HUES64 (cell line): ENCODE results near the gene OR6P1. TPM values are rescaled to one million over a fixed set of nuclear protein-coding genes. Genes with fewer than 3 reads are reported as not detected.

ENCODE experiments used
- H3K27ac ChIP-seq: 2 replicates; pipeline ENCODE4 v1.7.0; 2013; ENCODE audit warnings: low read depth, low read length, inconsistent platforms
- H3K27me3 ChIP-seq: 2 replicates; pipeline ENCODE4 v1.6.1; 2013; ENCODE audit warnings: mild to moderate bottlenecking, low read length; ENCODE audit not compliant: insufficient read depth
- H3K36me3 ChIP-seq: 2 replicates; pipeline ENCODE4 v1.6.1; 2013; ENCODE audit warnings: mild to moderate bottlenecking, low read length; ENCODE audit not compliant: insufficient read depth
- H3K4me1 ChIP-seq: 2 replicates; pipeline ENCODE4 v1.6.1; 2013; ENCODE audit warnings: mild to moderate bottlenecking, low read length, moderate library complexity; ENCODE audit not compliant: insufficient read depth
- H3K4me3 ChIP-seq: 2 replicates; pipeline ENCODE4 v1.5.1; 2013; ENCODE audit warnings: mild to moderate bottlenecking, low read length, moderate library complexity
- H3K9ac ChIP-seq: 2 replicates; pipeline ENCODE4 v1.6.1; 2013; ENCODE audit warnings: mild to moderate bottlenecking, low read depth, low read length
- H3K9me3 ChIP-seq: 2 replicates; pipeline ENCODE4 v1.6.1; 2013; ENCODE audit warnings: low read depth, low read length; ENCODE audit not compliant: insufficient read depth
- whole genome bisulfite sequencing: fragments of 150-250, 120-280 bp; methylation state at CpG from one replicate; pipeline ENCODE4 v1.1.7; 2013; ENCODE audit warnings: missing lambda C conversion rate; 5-methylcytosine and 5-hydroxymethylcytosine counted together
- polyA plus RNA-seq, 2 experiments: library from polyadenylated mRNA; stranded (reverse); fragments of 50-300 nt; gene quantifications; one replicate each; pipeline ENCODE4 v1.2.3, GENCODE V29; 2013

The OR6P1 gene
- not detected for polyA plus RNA-seq (2013, experiment 1 of 2)
- not detected for polyA plus RNA-seq (2013, experiment 2 of 2)

GRCh38 chr1:158570480-158570879, at the start of gene OR6P1:
TSS of gene OR6P1 (minus strand) at chr1:158570580. CDS start at chr1:158563604, 6,976 bp downstream.
- H3K27ac ChIP-seq = no peak within 1 kb of the TSS
- no peaks in the 10 kb centered on the region for H3K36me3 ChIP-seq
- H3K4me3 ChIP-seq = no peak within 1 kb of the TSS
- no peaks in the 10 kb centered on the region for H3K27me3 ChIP-seq
- 86% methylated on average over 3 of the region's 3 CpGs for WGBS
- H3K4me1 ChIP-seq = no peaks in the 10 kb centered on the region
- no peak within 1 kb of the TSS for H3K9ac ChIP-seq
- no peaks in the 10 kb centered on the region for H3K9me3 ChIP-seq

GRCh38 chr1:158613764-158614163, 43.4 kb upstream of the OR6P1 start:
- Histone ChIP-seq H3K36me3 (no peaks in the 10 kb centered on the region), H3K4me1 (no peaks in the 10 kb centered on the region), H3K27me3 (no peaks in the 10 kb centered on the region), H3K9me3 (no peaks in the 10 kb centered on the region), H3K4me3 (no peak overlapping the region), H3K27ac (no peak overlapping the region), H3K9ac (no peak overlapping the region)
- 94% methylated on average over 3 of the region's 3 CpGs for WGBS

- no peak overlapping the region for H3K27ac ChIP-seq
- H3K4me3 ChIP-seq = no peak overlapping the region
- H3K4me1 ChIP-seq = no peaks in the 10 kb centered on the region; the same call in 1 of the 2 replicates
- 84% methylated on average over 3 of the region's 3 CpGs for WGBS
- H3K9me3 ChIP-seq = no peaks in the 10 kb centered on the region
- H3K36me3 ChIP-seq = no peaks in the 10 kb centered on the region
- no peak overlapping the region for H3K9ac ChIP-seq
- H3K27me3 ChIP-seq = no peaks in the 10 kb centered on the region
These were observed 41.5 kb upstream of the OR6P1 start for GRCh38 chr1:158611916-158612315.

- Histone ChIP-seq H3K4me1 (no peaks in the 10 kb centered on the region; the same call in 1 of the 2 replicates), H3K36me3 (no peaks in the 10 kb centered on the region), H3K9ac (no peak overlapping the region), H3K9me3 (no peaks in the 10 kb centered on the region), H3K4me3 (no peak overlapping the region), H3K27me3 (no peaks in the 10 kb centered on the region), H3K27ac (no peak overlapping the region)
- WGBS = 93% methylated on average over 1 of the region's 1 CpG
These were observed 36.9 kb upstream of the OR6P1 start for GRCh38 chr1:158607296-158607695.

- Histone ChIP-seq H3K4me1 (no peaks in the 10 kb centered on the region; the same call in 1 of the 2 replicates), H3K36me3 (no peaks in the 10 kb centered on the region)
- WGBS = 94% methylated on average over 1 of the region's 1 CpG
These were observed 34.6 kb upstream of the OR6P1 start, which contains the start of gene OR10Z1 for GRCh38 chr1:158604968-158605367. TSS of gene OR10Z1 (plus strand) at chr1:158605268. CDS start at chr1:158606439, 1,171 bp downstream.

GRCh38 chr1:158600735-158601134, 30.4 kb upstream of the OR6P1 start:
- Histone ChIP-seq H3K36me3 (no peaks in the 10 kb centered on the region), H3K4me1 (no peaks in the 10 kb centered on the region), H3K27ac (no peak overlapping the region), H3K9ac (no peak overlapping the region), H3K4me3 (no peak overlapping the region), H3K9me3 (peaks cover 4% of the 10 kb centered on the region; the same call in 1 of the 2 replicates), H3K27me3 (no peaks in the 10 kb centered on the region)
- no CpG with 5 or more reads among the region's 2 CpGs for whole genome bisulfite sequencing

More at GRCh38 chr1:158604968-158605367, 34.6 kb upstream of the OR6P1 start, which contains the start of gene OR10Z1:
- Histone ChIP-seq H3K27ac (no peak within 1 kb of the TSS), H3K4me3 (no peak within 1 kb of the TSS), H3K9me3 (no peaks in the 10 kb centered on the region), H3K27me3 (no peaks in the 10 kb centered on the region), H3K9ac (no peak within 1 kb of the TSS)

- no peaks in the 10 kb centered on the region for H3K36me3 ChIP-seq
- no peaks in the 10 kb centered on the region for H3K4me1 ChIP-seq
- H3K4me3 ChIP-seq = no peak overlapping the region
- WGBS = 98% methylated on average over 1 of the region's 1 CpG
- no peaks in the 10 kb centered on the region for H3K27me3 ChIP-seq
- peaks cover 24% of the 10 kb centered on the region for H3K9me3 ChIP-seq
- H3K9ac ChIP-seq = no peak overlapping the region
- H3K27ac ChIP-seq = no peak overlapping the region
These were observed 16.6 kb upstream of the OR6P1 start for GRCh38 chr1:158586942-158587341.

- Histone ChIP-seq H3K4me3 (no peak overlapping the region), H3K9ac (no peak overlapping the region), H3K36me3 (no peaks in the 10 kb centered on the region), H3K27ac (no peak overlapping the region), H3K27me3 (no peaks in the 10 kb centered on the region), H3K4me1 (no peaks in the 10 kb centered on the region), H3K9me3 (peaks cover 24% of the 10 kb centered on the region)
- 85% methylated on average over 1 of the region's 4 CpGs for WGBS
These were observed 13.6 kb upstream of the OR6P1 start for GRCh38 chr1:158583962-158584361.

DNA sequence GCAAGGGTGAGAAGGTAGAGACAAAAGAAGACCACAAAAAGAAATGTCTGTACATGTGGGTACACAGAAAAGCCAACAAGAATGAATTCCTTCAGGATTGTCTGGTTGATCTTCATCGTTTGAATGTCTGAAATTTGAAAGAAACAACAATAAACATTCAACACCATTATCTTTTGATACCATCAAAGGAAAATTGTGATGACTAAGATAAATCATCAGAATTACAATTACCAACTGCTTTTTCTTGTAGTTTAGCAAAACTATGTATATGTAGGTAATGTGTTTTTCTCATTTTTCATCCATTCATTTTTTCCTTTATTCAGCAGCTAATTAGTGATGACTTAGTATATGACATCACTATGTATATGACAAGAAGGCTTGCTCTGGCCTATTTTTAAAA, 9.4 kb upstream of the OR6P1 start, which contains the start of gene OR10X1:
TSS of gene OR10X1 (minus strand) at position 167 of the 400 bp plus-strand sequence. CDS start at position 167, 0 bp downstream.
- 100% methylated on average over 1 of the region's 1 CpG for WGBS
- H3K9me3 ChIP-seq = no peaks in the 10 kb centered on the region
- H3K27ac ChIP-seq = no peak within 1 kb of the TSS

GRCh38 chr1:158577561-158577960, 7.2 kb upstream of the OR6P1 start:
- no peaks in the 10 kb centered on the region for H3K27me3 ChIP-seq
- no peak overlapping the region for H3K27ac ChIP-seq
- H3K36me3 ChIP-seq = no peaks in the 10 kb centered on the region
- H3K4me3 ChIP-seq = no peak overlapping the region
- H3K4me1 ChIP-seq = no peaks in the 10 kb centered on the region
- no peak overlapping the region for H3K9ac ChIP-seq
- WGBS = 98% methylated on average over 3 of the region's 3 CpGs
- H3K9me3 ChIP-seq = no peaks in the 10 kb centered on the region

More for the DNA sequence above, 9.4 kb upstream of the OR6P1 start, which contains the start of gene OR10X1:
- no peak within 1 kb of the TSS for H3K4me3 ChIP-seq
- no peaks in the 10 kb centered on the region for H3K4me1 ChIP-seq
- no peaks in the 10 kb centered on the region for H3K36me3 ChIP-seq
- H3K27me3 ChIP-seq = no peaks in the 10 kb centered on the region
- H3K9ac ChIP-seq = no peak within 1 kb of the TSS

DNA sequence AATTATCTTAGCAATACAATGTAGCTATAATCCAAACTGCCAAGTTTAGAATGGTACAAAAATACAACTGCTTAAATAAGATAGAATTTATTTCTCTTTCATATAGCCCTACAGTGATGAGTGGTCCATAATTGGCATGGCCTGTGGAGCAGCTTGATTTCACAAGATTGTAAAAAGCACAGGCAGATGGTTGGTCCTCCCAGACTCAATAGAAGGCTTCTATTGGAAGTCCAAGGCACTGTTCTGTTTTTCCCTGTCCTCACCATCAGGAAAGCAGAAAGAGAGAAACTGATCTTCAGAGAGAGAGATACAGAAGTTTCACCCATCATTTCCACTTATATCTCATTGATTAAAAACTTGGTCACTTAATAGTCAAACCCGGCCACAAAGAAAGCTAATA, 1.8 kb upstream of the OR6P1 start:
- Histone ChIP-seq H3K4me3 (no peak overlapping the region), H3K9me3 (no peaks in the 10 kb centered on the region), H3K4me1 (no peaks in the 10 kb centered on the region), H3K27ac (no peak overlapping the region), H3K27me3 (no peaks in the 10 kb centered on the region), H3K36me3 (no peaks in the 10 kb centered on the region), H3K9ac (no peak overlapping the region)
- 93% methylated on average over 1 of the region's 1 CpG for WGBS

DNA sequence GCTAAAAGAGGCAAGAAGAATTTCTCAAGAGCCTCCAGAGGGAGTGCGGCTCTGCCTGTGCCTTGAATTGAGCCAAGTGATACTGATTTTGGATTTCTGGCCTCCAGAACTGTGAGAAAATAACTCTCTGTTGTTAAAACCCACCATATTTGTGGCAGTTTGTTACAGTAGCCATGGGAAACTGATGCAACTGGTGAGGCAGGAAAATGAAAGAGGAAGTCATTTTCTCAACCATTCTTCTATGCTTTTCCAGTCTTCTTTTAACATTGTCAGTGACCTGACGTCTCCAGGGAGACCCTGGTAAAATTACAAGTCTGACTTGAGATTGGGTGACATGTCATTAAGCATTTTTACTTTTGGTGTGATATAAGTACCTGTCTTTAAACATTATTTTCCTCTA, 5.8 kb downstream of the OR6P1 start:
- H3K27ac ChIP-seq = no peak overlapping the region
- H3K4me3 ChIP-seq = no peak overlapping the region
- H3K9me3 ChIP-seq = no peaks in the 10 kb centered on the region
- no peak overlapping the region for H3K9ac ChIP-seq
- 98% methylated on average over 2 of the region's 2 CpGs for WGBS
- no peaks in the 10 kb centered on the region for H3K4me1 ChIP-seq
- no peaks in the 10 kb centered on the region for H3K36me3 ChIP-seq
- H3K27me3 ChIP-seq = no peaks in the 10 kb centered on the region
